Epithelial cell of esophagus (primary cell): ENCODE data around the gene CTH.

Experiments
- DNase-seq: peaks from one replicate; pipeline ENCODE4 v3.0.0; 2010; ENCODE audit warnings: low read depth
- H3K4me3 ChIP-seq: 2 replicates; pipeline ENCODE4 v1.5.1; 2011; ENCODE audit warnings: mild to moderate bottlenecking, low read length, control low read depth
- TF ChIP-seq, protein P1 (sequence below): IDR thresholded peaks from 2 replicates; pipeline ENCODE4 v1.5.1; 2011; ENCODE audit warnings: low read depth, mild to moderate bottlenecking, low read length, control low read depth, inconsistent platforms; ENCODE audit not compliant: insufficient read depth; ENCODE audit errors: missing control alignments

Gene CTH

GRCh38 chr1:70392626-70393025 lies 18.4 kb upstream of the CTH start:
- no peak overlapping the region for H3K4me3 ChIP-seq
- no peak for DNase-seq
- TF ChIP-seq, protein P1, sequence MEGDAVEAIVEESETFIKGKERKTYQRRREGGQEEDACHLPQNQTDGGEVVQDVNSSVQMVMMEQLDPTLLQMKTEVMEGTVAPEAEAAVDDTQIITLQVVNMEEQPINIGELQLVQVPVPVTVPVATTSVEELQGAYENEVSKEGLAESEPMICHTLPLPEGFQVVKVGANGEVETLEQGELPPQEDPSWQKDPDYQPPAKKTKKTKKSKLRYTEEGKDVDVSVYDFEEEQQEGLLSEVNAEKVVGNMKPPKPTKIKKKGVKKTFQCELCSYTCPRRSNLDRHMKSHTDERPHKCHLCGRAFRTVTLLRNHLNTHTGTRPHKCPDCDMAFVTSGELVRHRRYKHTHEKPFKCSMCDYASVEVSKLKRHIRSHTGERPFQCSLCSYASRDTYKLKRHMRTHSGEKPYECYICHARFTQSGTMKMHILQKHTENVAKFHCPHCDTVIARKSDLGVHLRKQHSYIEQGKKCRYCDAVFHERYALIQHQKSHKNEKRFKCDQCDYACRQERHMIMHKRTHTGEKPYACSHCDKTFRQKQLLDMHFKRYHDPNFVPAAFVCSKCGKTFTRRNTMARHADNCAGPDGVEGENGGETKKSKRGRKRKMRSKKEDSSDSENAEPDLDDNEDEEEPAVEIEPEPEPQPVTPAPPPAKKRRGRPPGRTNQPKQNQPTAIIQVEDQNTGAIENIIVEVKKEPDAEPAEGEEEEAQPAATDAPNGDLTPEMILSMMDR, result no peak

GRCh38 chr1:70396607-70397006 lies 14.5 kb upstream of the CTH start:
- TF ChIP-seq, protein P1, result no peak
- no peak for DNase-seq
- no peak overlapping the region for H3K4me3 ChIP-seq

- TF ChIP-seq, protein P1, result no peak
- H3K4me3 ChIP-seq, result no peak overlapping the region
- no peak for DNase-seq
Observed at GRCh38 chr1:70397013-70397412, 14.1 kb upstream of the CTH start.

GRCh38 chr1:70400335-70400734 lies 10.7 kb upstream of the CTH start:
- no peak overlapping the region for H3K4me3 ChIP-seq
- TF ChIP-seq, protein P1, result no peak
- no peak for DNase-seq

DNA sequence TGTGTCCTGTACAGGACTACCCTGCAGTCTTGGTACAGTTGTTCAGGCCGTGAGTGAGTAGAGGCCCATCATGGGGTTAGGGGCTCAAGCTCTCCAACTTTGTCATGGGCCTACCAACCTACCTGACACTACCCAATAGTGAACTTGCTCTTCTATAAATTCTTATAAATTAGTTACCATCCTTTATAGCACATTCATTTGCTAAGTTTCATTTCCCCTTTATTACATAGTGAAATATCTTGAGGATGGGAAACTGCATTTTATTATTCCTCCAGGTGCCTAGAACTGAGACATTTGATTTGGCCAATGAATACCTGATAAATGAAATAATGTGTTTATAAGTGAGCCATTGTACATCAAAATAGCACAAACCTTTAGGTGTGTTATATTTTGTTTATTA lies 9.1 kb upstream of the CTH start:
- H3K4me3 ChIP-seq, result no peak overlapping the region

GRCh38 chr1:70403759-70404158 lies 7.3 kb upstream of the CTH start:
- no peak for DNase-seq
- TF ChIP-seq, protein P1, result no peak
- H3K4me3 ChIP-seq, result no peak overlapping the region

More for the DNA sequence above, 9.1 kb upstream of the CTH start:
- TF ChIP-seq, protein P1, result no peak
- DNase-seq, result no peak

DNA sequence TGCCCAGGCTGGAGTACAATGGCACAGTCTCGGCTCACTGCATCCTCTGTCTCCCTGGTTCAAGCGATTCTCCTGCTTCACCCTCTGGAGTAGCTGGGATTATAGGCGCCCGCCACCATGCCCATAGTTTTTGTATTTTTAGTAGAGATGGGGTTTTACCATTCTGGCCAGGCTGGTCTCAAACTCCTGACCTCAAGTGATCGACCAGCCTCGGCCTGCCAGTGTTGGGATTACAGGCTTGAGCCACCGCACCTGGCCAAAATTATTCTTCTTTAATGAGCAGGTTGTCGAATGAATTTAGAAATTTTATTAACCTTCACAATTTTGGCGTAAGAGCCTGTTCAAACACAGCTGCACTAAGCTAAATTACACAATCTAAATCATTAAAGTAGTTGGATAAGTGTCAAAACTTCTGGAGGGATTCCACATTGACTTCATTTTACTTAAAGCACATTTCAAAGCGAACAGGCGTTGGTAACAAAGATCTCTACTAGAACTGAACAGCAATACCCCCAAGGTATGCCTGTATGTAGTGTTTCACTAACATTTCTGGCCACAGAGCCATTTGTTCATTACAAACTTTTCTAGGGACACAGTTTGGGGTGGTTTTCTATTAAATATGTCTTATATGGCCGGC lies 5.2 kb upstream of the CTH start:
- no peak overlapping the region for H3K4me3 ChIP-seq
- TF ChIP-seq, protein P1, result no peak
- no peak for DNase-seq
